ENCODE measurements around the gene RAB17. TPM values are rescaled to one million over a fixed set of nuclear protein-coding genes. Genes with fewer than 3 reads are reported as not detected.
A peak's percentile ranks its signal among the peaks of the same experiment; 100 is the strongest.

The RAB17 gene, protein sequence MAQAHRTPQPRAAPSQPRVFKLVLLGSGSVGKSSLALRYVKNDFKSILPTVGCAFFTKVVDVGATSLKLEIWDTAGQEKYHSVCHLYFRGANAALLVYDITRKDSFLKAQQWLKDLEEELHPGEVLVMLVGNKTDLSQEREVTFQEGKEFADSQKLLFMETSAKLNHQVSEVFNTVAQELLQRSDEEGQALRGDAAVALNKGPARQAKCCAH
- total RNA-seq (2021; ENCODE audit: unreplicated experiment) (41.8 TPM), Bru-seq, nascent RNA (percentile 82 among the genes with signal in this experiment), BruChase-seq, experiment 1, labeled RNA remaining after a 6-hour chase (percentile 94 among the genes with signal in this experiment), BruChase-seq, experiment 2, labeled RNA remaining after a 2-hour chase (percentile 92 among the genes with signal in this experiment)
- 28.8 and 31.5 TPM in 2 replicates for polyA plus RNA-seq (2012)
- long read RNA-seq, transcript RAB17-201 (6 exons, 1,966 nt): major isoform, 18 of 70 reads
- long read RNA-seq, transcript RAB17-209 (2 exons, 937 nt): minor isoform, 11 of 70 reads
- long read RNA-seq, partial matches to known transcripts: 1 of 70 reads
- long read RNA-seq, other reads (novel, unspliced or antisense): 33 of 70 reads

DNA sequence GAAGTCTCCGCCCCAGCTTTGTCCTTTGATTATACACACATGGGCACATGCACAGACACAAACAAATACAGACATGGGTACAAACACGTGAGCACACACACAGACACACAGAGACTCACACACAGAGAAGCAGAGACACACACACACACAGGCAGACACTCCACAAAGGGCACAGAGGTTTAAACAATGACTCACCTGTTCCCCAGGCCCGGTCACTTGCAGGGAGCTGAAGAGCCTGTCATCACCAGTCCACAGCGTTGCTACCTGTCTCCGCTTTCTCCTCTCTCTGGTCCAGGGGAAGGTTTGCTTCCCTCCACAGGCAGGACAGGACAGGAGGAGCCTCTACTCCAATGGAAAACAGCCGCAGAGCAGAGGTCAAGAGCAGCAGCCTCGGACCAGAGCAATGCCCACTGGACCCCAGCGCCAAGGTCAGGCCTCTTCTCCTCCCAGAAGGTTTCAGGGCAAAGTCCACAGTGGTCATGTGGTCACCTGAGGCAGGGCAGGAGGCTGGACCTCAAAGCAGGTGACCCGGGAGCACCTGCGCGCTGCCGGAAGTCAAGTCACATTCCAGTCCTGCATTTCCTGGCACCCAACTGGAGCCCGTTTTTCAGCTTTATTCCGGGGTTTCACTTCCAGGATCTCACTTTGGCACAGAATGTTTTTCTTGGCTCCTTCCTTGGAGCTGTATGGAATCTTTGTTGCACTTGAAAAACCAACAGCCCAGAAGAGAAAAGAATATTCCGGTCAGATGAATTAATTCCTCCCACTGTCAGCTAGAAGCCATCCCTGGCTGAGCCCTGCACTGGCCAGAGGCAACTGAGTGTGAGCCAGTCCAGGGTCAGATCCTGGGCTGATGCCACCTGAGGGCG is at the start of gene RAB17:
Gene RAB17, minus strand, starts transcription at position 463 of the 869 bp plus-strand sequence. CDS start 4,580 bp downstream, outside the sequence.
- peak within 1 kb of the TSS; percentile 80 for H3K4me2 ChIP-seq (ENCODE audit: low read length)
- H3K9ac ChIP-seq (ENCODE audit: low read length): peak within 1 kb of the TSS; percentile 69
- no TSS peak for BruUV-seq (replicated peaks)
- no peaks in the 10 kb centered on the region for H3K27me3 ChIP-seq (ENCODE audit: insufficient read depth, low read length)
- peaks cover 13 to 27% of the 10 kb centered on the region in 2 experiments; a peak in 3 of 4 replicates for H3K4me1 ChIP-seq (ENCODE audit: control insufficient read depth in 1 of 2, insufficient read depth in 2 of 2, low read length in 2 of 2)
- intact Hi-C loops (cut with micrococcal nuclease): no loop called here
- peak; percentile 88 for ATAC-seq
- ChIA-PET POLR2A (interaction anchor here (1.2 to 1.3 kb wide), 3 partner anchors 15 to 101 kb away, joined by 3 to 7 read pairs (median 4); no protein-coding TSS in a partner anchor), CTCF (interaction anchor here (0.6 to 1.5 kb wide), 5 partner anchors 19 to 391 kb away, joined by 3 to 4 read pairs (median 3); no protein-coding TSS in a partner anchor), RAD21 (ENCODE audit: low non-redundant PET in 1 of 2, low total read pairs in 2 of 2, uncharacterized antibody in 2 of 2, unreplicated experiment in 2 of 2) (no interaction called here)
- H4K20me1 ChIP-seq (ENCODE audit: insufficient read depth): no peaks in the 10 kb centered on the region
- peak within 1 kb of the TSS; percentile 98 for H3K27ac ChIP-seq (ENCODE audit: low read depth, low read length)
- H3K9me3 ChIP-seq (ENCODE audit: control insufficient read depth in 1 of 2, insufficient read depth in 1 of 2, low read depth in 1 of 2, low read length in 2 of 2): no peaks in the 10 kb centered on the region
- H3K9me2 ChIP-seq (ENCODE audit: insufficient read depth): no peaks in the 10 kb centered on the region
- peak; percentile 65 for DNase-seq (ENCODE audit: low read depth, low spot score)
- H3K36me3 ChIP-seq (ENCODE audit: control insufficient read depth in 1 of 2, insufficient read depth in 2 of 2, low read length in 2 of 2): 0 out of 4 replicates have a peak, but pooled peaks cover 0 to 1% of the 10 kb centered on the region in 2 experiments
- peaks cover 16% of the 10 kb centered on the region for H3K79me2 ChIP-seq (ENCODE audit: insufficient read depth, low read length)
- peak within 1 kb of the TSS; percentile 14 for H2AFZ ChIP-seq (ENCODE audit: low read depth, low read length, poor library complexity, severe bottlenecking)
- peak within 1 kb of the TSS; percentile 68 to 85 for H3K4me3 ChIP-seq (replicated peaks in 1 of 2; ENCODE audit: low read depth in 1 of 2, low read length in 2 of 2)
- TF ChIP-seq ZFX (IDR thresholded peaks at IDR 0.05) (no peak), YY1 (IDR thresholded peaks at IDR 0.05; ENCODE audit: extremely low read depth, insufficient replicate concordance, low read depth, low read length) (no peak), FOSL1 (IDR thresholded peaks at IDR 0.05; ENCODE audit: low read depth) (peak; percentile 33; the same call in 1 of the 2 replicates), ZNF274 (IDR thresholded peaks at IDR 0.05; ENCODE audit: low read depth, low read length) (no peak), JUND (IDR thresholded peaks at IDR 0.05) (peak; percentile 53), SIN3A (IDR thresholded peaks at IDR 0.05; ENCODE audit: low read depth) (peak; percentile 73; the same call in 1 of the 2 replicates), CEBPB (IDR thresholded peaks at IDR 0.05; ENCODE audit: low read depth) (no peak), SRF (IDR thresholded peaks at IDR 0.05; ENCODE audit: low read depth) (no peak), CBX3 (IDR thresholded peaks at IDR 0.05; ENCODE audit: low read depth) (no peak), ELF1 (IDR thresholded peaks at IDR 0.05; ENCODE audit: borderline replicate concordance, low read depth) (no peak; the same call in 1 of the 2 replicates), POLR2AphosphoS5 (IDR thresholded peaks at IDR 0.05; ENCODE audit: low read depth, low read length) (no peak; the same call in 1 of the 2 replicates), TCF7L2 (IDR thresholded peaks at IDR 0.05; ENCODE audit: borderline replicate concordance, extremely low read depth, insufficient read depth, insufficient read length) (peak; percentile 6), SP1 (IDR thresholded peaks at IDR 0.05; ENCODE audit: low read depth) (no peak; the same call in none of the 2 replicates), POLR2A (IDR thresholded peaks at IDR 0.05; ENCODE audit: borderline replicate concordance, extremely low read depth, insufficient read depth, insufficient read length) (peak; percentile 64), RAD21 (IDR thresholded peaks at IDR 0.05; ENCODE audit: low read depth) (no peak)
- TF ChIP-seq, protein P1, sequence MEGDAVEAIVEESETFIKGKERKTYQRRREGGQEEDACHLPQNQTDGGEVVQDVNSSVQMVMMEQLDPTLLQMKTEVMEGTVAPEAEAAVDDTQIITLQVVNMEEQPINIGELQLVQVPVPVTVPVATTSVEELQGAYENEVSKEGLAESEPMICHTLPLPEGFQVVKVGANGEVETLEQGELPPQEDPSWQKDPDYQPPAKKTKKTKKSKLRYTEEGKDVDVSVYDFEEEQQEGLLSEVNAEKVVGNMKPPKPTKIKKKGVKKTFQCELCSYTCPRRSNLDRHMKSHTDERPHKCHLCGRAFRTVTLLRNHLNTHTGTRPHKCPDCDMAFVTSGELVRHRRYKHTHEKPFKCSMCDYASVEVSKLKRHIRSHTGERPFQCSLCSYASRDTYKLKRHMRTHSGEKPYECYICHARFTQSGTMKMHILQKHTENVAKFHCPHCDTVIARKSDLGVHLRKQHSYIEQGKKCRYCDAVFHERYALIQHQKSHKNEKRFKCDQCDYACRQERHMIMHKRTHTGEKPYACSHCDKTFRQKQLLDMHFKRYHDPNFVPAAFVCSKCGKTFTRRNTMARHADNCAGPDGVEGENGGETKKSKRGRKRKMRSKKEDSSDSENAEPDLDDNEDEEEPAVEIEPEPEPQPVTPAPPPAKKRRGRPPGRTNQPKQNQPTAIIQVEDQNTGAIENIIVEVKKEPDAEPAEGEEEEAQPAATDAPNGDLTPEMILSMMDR (IDR thresholded peaks at IDR 0.05 in 2 of 3, conservative IDR thresholded peaks at IDR 0.05 in 1 of 3; ENCODE audit: borderline replicate concordance in 1 of 3, insufficient read depth in 1 of 3, low read depth in 2 of 3, low read length in 2 of 3): no peak
- TF ChIP-seq, protein P2, sequence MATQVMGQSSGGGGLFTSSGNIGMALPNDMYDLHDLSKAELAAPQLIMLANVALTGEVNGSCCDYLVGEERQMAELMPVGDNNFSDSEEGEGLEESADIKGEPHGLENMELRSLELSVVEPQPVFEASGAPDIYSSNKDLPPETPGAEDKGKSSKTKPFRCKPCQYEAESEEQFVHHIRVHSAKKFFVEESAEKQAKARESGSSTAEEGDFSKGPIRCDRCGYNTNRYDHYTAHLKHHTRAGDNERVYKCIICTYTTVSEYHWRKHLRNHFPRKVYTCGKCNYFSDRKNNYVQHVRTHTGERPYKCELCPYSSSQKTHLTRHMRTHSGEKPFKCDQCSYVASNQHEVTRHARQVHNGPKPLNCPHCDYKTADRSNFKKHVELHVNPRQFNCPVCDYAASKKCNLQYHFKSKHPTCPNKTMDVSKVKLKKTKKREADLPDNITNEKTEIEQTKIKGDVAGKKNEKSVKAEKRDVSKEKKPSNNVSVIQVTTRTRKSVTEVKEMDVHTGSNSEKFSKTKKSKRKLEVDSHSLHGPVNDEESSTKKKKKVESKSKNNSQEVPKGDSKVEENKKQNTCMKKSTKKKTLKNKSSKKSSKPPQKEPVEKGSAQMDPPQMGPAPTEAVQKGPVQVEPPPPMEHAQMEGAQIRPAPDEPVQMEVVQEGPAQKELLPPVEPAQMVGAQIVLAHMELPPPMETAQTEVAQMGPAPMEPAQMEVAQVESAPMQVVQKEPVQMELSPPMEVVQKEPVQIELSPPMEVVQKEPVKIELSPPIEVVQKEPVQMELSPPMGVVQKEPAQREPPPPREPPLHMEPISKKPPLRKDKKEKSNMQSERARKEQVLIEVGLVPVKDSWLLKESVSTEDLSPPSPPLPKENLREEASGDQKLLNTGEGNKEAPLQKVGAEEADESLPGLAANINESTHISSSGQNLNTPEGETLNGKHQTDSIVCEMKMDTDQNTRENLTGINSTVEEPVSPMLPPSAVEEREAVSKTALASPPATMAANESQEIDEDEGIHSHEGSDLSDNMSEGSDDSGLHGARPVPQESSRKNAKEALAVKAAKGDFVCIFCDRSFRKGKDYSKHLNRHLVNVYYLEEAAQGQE (IDR thresholded peaks at IDR 0.05; ENCODE audit: low read depth): no peak
- TF ChIP-seq, protein P3, sequence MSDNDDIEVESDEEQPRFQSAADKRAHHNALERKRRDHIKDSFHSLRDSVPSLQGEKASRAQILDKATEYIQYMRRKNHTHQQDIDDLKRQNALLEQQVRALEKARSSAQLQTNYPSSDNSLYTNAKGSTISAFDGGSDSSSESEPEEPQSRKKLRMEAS (IDR thresholded peaks at IDR 0.05): peak; percentile 48; the same call in 1 of the 2 replicates
